Adipocyte (in vitro differentiated cells): ENCODE data around the gene KIAA0825.

Source experiments
- DNase-seq: peaks from one replicate; pipeline ENCODE4 v3.0.0-alpha.2; 2015; ENCODE audit warnings: low read depth
- H3K27me3 ChIP-seq: replicated peaks from 2 replicates; pipeline ENCODE4 v1.7.0; 2013; ENCODE audit warnings: mild to moderate bottlenecking, low read length, moderate library complexity; ENCODE audit not compliant: control insufficient read depth, insufficient read depth
- H3K36me3 ChIP-seq: 2 replicates; pipeline ENCODE4 v1.7.0; 2013; ENCODE audit warnings: low read length, mild to moderate bottlenecking, moderate library complexity; ENCODE audit not compliant: control insufficient read depth, insufficient read depth, severe bottlenecking
- H3K4me1 ChIP-seq: 2 replicates; pipeline ENCODE4 v1.7.0; 2013; ENCODE audit warnings: mild to moderate bottlenecking, low read length, moderate library complexity; ENCODE audit not compliant: control insufficient read depth, insufficient read depth
- H3K4me3 ChIP-seq: 2 replicates; pipeline ENCODE4 v1.7.0; 2013; ENCODE audit warnings: mild to moderate bottlenecking, low read length, moderate library complexity
- H3K9ac ChIP-seq: 2 replicates; pipeline ENCODE4 v1.7.0; 2013; ENCODE audit warnings: mild to moderate bottlenecking, low read length, moderate library complexity
- H3K9me3 ChIP-seq: 2 replicates; pipeline ENCODE4 v1.7.0; 2013; ENCODE audit warnings: mild to moderate bottlenecking, low read length, moderate library complexity; ENCODE audit not compliant: control insufficient read depth

Gene KIAA0825

DNA sequence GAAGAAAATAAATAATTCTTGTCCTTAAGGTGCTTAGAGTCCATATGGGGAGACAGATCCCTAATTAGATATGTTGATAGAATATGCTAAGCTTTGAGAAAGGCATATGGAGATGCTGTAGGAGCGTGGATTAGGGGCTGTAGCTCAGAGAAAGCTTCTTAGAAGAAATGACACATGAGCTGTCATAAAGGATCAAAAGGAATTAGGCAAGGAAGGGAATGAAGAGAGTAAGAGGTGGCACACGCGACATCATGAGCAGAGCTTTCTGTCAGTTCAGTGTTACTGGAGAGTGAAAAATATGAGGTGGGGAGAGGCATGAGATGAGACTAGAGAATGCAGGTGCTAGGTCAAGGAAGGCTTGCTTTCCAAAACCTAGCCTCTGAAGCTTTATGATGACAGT is 118.6 kb downstream of the KIAA0825 start:
- no peaks in the 10 kb centered on the region for H3K27me3 ChIP-seq
- no peak overlapping the region for H3K9ac ChIP-seq
- no peaks in the 10 kb centered on the region for H3K36me3 ChIP-seq
- H3K4me3 ChIP-seq: no peak overlapping the region
- peaks cover 4% of the 10 kb centered on the region for H3K4me1 ChIP-seq
- no peak for DNase-seq
- no peaks in the 10 kb centered on the region for H3K9me3 ChIP-seq

GRCh38 chr5:94498199-94498598 is 120.2 kb downstream of the KIAA0825 start:
- no peak overlapping the region for H3K9ac ChIP-seq
- no peaks in the 10 kb centered on the region for H3K9me3 ChIP-seq
- peaks cover 8% of the 10 kb centered on the region for H3K4me1 ChIP-seq
- no peaks in the 10 kb centered on the region for H3K36me3 ChIP-seq
- DNase-seq: no peak
- H3K27me3 ChIP-seq: no peaks in the 10 kb centered on the region
- H3K4me3 ChIP-seq: no peak overlapping the region

- no peak for DNase-seq
- H3K9ac ChIP-seq: no peak overlapping the region
- no peak overlapping the region for H3K4me3 ChIP-seq
- peaks cover 9% of the 10 kb centered on the region for H3K4me1 ChIP-seq
- no peaks in the 10 kb centered on the region for H3K9me3 ChIP-seq
- H3K36me3 ChIP-seq: no peaks in the 10 kb centered on the region
- H3K27me3 ChIP-seq: no peaks in the 10 kb centered on the region
These were observed 133.3 kb downstream of the KIAA0825 start for GRCh38 chr5:94485067-94485466.

DNA sequence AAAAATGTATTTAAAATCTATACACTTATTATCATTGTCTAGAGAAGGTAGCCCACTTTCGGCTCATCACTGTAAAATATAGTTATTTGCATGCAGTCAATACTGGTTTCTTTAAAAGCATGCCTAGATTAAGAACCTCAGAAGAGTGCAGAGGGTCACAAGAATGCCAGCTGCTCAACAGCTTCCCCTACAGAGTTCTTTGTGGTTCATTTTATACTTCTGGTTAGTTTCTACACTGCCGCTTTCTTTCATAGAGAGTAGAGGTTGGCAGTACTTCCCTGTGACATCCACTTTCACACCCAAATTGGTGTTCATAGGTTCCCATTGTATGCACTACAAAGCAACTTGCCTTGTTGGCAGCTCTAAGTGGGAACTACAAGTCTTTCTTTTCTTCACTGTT is 137.3 kb downstream of the KIAA0825 start:
- Histone ChIP-seq H3K27me3 (no peaks in the 10 kb centered on the region), H3K9me3 (no peaks in the 10 kb centered on the region), H3K36me3 (no peaks in the 10 kb centered on the region), H3K4me1 (peaks cover 9% of the 10 kb centered on the region), H3K9ac (no peak overlapping the region), H3K4me3 (no peak overlapping the region)
- DNase-seq: no peak

- Histone ChIP-seq H3K9me3 (no peaks in the 10 kb centered on the region), H3K36me3 (no peaks in the 10 kb centered on the region), H3K9ac (no peak overlapping the region), H3K4me3 (no peak overlapping the region), H3K4me1 (peaks cover 7% of the 10 kb centered on the region), H3K27me3 (no peaks in the 10 kb centered on the region)
- peak; percentile 35 for DNase-seq
These were observed 137.9 kb downstream of the KIAA0825 start for GRCh38 chr5:94480486-94480885.

DNA sequence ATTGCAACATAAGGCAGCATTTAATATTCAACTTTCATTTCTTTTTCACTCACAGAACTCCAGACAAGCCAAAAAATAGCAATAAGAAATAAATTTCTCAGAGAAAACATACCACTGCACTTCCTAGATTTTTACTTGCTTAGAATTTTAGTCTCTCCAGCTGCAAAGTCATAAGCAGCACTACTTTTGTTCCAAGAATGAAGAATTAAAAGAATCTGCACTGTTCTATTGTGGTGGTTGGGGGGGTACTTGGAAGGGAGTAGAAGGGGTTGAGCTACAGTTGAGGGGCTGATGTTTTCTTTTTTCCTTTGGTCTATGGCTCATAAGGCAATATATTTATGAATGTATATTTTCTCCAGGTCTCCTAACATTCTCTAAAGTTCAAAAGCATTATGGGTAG is 144.5 kb downstream of the KIAA0825 start:
- Histone ChIP-seq H3K36me3 (no peaks in the 10 kb centered on the region), H3K9me3 (no peaks in the 10 kb centered on the region)

DNA sequence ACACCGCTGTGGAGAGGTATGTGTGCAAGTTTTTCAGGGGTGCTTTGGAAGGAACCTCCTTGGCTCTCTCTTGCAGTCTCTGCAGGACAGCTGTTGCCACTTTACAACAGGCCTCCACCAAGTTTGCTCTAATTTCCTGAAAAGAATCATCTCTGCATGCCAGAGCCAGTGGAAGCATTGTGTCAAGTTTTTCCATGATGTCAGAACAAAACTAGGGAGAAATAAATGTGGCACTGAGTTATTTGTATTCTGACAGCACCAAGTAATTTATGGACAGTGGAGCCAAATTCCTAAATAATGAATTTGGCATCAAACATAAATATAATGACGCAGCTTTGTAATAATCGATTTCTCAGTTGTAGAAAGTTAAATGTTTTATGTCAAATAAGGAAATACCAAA is 146.9 kb downstream of the KIAA0825 start:
- Histone ChIP-seq H3K36me3 (no peaks in the 10 kb centered on the region), H3K4me1 (peaks cover 11% of the 10 kb centered on the region), H3K9me3 (no peaks in the 10 kb centered on the region), H3K27me3 (no peaks in the 10 kb centered on the region), H3K9ac (no peak overlapping the region), H3K4me3 (no peak overlapping the region)
- DNase-seq: peak; percentile 68

More for the DNA sequence above, 144.5 kb downstream of the KIAA0825 start:
- no peak overlapping the region for H3K4me3 ChIP-seq
- no peak overlapping the region for H3K9ac ChIP-seq
- DNase-seq: peak; percentile 37
- peaks cover 11% of the 10 kb centered on the region for H3K4me1 ChIP-seq
- no peaks in the 10 kb centered on the region for H3K27me3 ChIP-seq

GRCh38 chr5:94470802-94471201 is 147.6 kb downstream of the KIAA0825 start:
- H3K9ac ChIP-seq: no peak overlapping the region
- H3K4me1 ChIP-seq: peaks cover 11% of the 10 kb centered on the region
- H3K9me3 ChIP-seq: no peaks in the 10 kb centered on the region
- H3K27me3 ChIP-seq: no peaks in the 10 kb centered on the region
- no peaks in the 10 kb centered on the region for H3K36me3 ChIP-seq
- H3K4me3 ChIP-seq: no peak overlapping the region
- no peak for DNase-seq

GRCh38 chr5:94469894-94470329 is 148.5 kb downstream of the KIAA0825 start:
- DNase-seq: peak; percentile 48
- H3K4me3 ChIP-seq: peak overlapping the region; percentile 19
- H3K27me3 ChIP-seq: no peaks in the 10 kb centered on the region
- H3K4me1 ChIP-seq: peaks cover 11% of the 10 kb centered on the region
- no peaks in the 10 kb centered on the region for H3K36me3 ChIP-seq
- no peak overlapping the region for H3K9ac ChIP-seq
- no peaks in the 10 kb centered on the region for H3K9me3 ChIP-seq

- no peaks in the 10 kb centered on the region for H3K27me3 ChIP-seq
- H3K4me1 ChIP-seq: peaks cover 15% of the 10 kb centered on the region
- H3K9ac ChIP-seq: no peak overlapping the region
- no peak for DNase-seq
- no peaks in the 10 kb centered on the region for H3K36me3 ChIP-seq
- H3K4me3 ChIP-seq: no peak overlapping the region
- H3K9me3 ChIP-seq: no peaks in the 10 kb centered on the region
These were observed 150.2 kb downstream of the KIAA0825 start for GRCh38 chr5:94467954-94468930.

DNA sequence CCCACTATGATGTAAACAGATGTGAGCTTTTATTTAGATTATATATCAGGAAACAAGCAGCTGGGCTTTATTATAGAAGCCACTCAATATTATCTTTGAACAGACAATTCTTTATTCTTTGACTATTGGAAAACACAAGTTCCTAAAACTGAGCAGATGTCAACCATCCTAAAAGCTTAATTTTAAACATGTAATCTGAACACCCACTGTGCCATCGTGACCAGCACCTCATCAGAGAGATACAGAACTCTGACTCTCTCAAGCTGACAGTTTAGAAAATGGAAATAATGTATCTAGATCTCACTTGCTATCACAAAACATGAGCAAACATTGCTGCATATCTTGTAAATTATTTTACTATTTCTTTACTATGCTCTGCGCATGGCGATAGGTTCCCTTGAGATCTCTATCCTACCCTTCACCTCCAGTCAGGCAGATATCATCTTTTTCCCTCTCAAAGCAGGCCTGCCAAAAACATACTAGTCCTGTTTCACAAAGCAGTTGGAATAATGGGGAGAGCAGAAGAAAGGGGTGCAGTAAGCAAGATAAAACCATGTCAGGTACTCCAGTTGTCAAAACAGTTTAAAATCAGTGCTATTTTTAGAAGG is 151.0 kb downstream of the KIAA0825 start:
- Histone ChIP-seq H3K4me3 (no peak overlapping the region), H3K9ac (no peak overlapping the region), H3K27me3 (no peaks in the 10 kb centered on the region), H3K36me3 (no peaks in the 10 kb centered on the region), H3K4me1 (peaks cover 15% of the 10 kb centered on the region), H3K9me3 (no peaks in the 10 kb centered on the region)
- no peak for DNase-seq
